OCI-LY7 (cell line): Measurements from ENCODE around the gene RSPH3. TPM values are rescaled to one million over a fixed set of nuclear protein-coding genes. Genes with fewer than 3 reads are reported as not detected.
A peak's percentile ranks its signal among the peaks of the same experiment; 100 is the strongest.

Experiments
- BruUV-seq: library from RNA; stranded (reverse); fragments of 400-500 nt; replicated peaks from 2 replicates; lab custom pipeline; 2021; lab: Mats Ljungman, UMichigan
- CTCF ChIA-PET: fragments of 300-600 bp; sonication (Branson Sonifier 250); formaldehyde crosslinking; loops from one replicate; lab custom pipeline; 2022; ENCODE audit warnings: antibody characterized with exemption; ENCODE audit not compliant: unreplicated experiment; lab: Charles Lee
- POLR2A ChIA-PET: fragments of 300-600 bp; sonication (Branson Sonifier 250); formaldehyde crosslinking; loops from one replicate; lab custom pipeline; 2022; ENCODE audit warnings: antibody characterized with exemption; lab: Charles Lee
- DNase-seq: peaks from one replicate; pipeline ENCODE4 v3.0.0-alpha.2; 2015; ENCODE audit warnings: low spot score
- H2AFZ ChIP-seq: fragments of 200-600 bp; sonication (generic), shearing (Covaris generic); 2 replicates; pipeline ENCODE4 v1.6.1; 2014; ENCODE audit warnings: mild to moderate bottlenecking, antibody characterized with exemption, low read length, moderate library complexity
- H3K27ac ChIP-seq: fragments of 200-600 bp; sonication (generic); 2 replicates; pipeline ENCODE4 v1.5.1; 2014; ENCODE audit warnings: mixed run types, low read depth, mild to moderate bottlenecking, moderate library complexity, low read length, inconsistent platforms; ENCODE audit not compliant: poor library complexity, severe bottlenecking
- H3K36me3 ChIP-seq: fragments of 200-600 bp; sonication (generic); 2 replicates; pipeline ENCODE4 v1.6.1; 2014; ENCODE audit warnings: mild to moderate bottlenecking, antibody characterized with exemption, low read length, moderate library complexity, mixed read lengths; ENCODE audit not compliant: insufficient read depth
- H3K4me1 ChIP-seq: fragments of 200-600 bp; sonication (generic); 2 replicates; pipeline ENCODE4 v1.5.1; 2014; ENCODE audit warnings: mild to moderate bottlenecking, low read length; ENCODE audit not compliant: insufficient read depth, poor library complexity, severe bottlenecking
- H3K4me2 ChIP-seq: fragments of 200-600 bp; sonication (generic); 2 replicates; pipeline ENCODE4 v1.6.1; 2014; ENCODE audit warnings: mild to moderate bottlenecking, low read length
- H3K4me3 ChIP-seq: fragments of 200-600 bp; sonication (generic); 2 replicates; pipeline ENCODE4 v1.5.1; 2014; ENCODE audit warnings: mild to moderate bottlenecking, low read depth, low read length; ENCODE audit not compliant: poor library complexity, severe bottlenecking
- H3K79me2 ChIP-seq: fragments of 200-600 bp; sonication (generic); 2 replicates; pipeline ENCODE4 v1.6.1; 2016; ENCODE audit warnings: low read depth, mild to moderate bottlenecking, low read length, moderate library complexity, mixed read lengths; ENCODE audit not compliant: insufficient read depth
- H3K9me2 ChIP-seq: fragments of 200-600 bp; sonication (generic); 2 replicates; pipeline ENCODE4 v1.6.1; 2016; ENCODE audit warnings: mild to moderate bottlenecking, low read length, mixed read lengths; ENCODE audit not compliant: insufficient read depth
- H3K9me3 ChIP-seq: fragments of 200-600 bp; sonication (generic); 2 replicates; pipeline ENCODE4 v1.6.1; 2014; ENCODE audit warnings: mild to moderate bottlenecking, mixed run types, low read length, mixed read lengths
- H4K20me1 ChIP-seq: fragments of 200-600 bp; sonication (generic); 2 replicates; pipeline ENCODE4 v1.6.1; 2014; ENCODE audit warnings: mild to moderate bottlenecking, antibody characterized with exemption, low read length, moderate library complexity, mixed read lengths; ENCODE audit not compliant: insufficient read depth
- CTCF ChIP-seq: fragments of 200-600 bp; sonication (generic); conservative IDR thresholded peaks from 2 replicates; pipeline ENCODE4 v1.5.1; 2014; ENCODE audit warnings: mild to moderate bottlenecking, antibody characterized with exemption, low read length, moderate library complexity, mixed read lengths
- EZH2phosphoT487 ChIP-seq: fragments of 200-600 bp; sonication (generic); IDR thresholded peaks from 2 replicates; pipeline ENCODE4 v1.6.1; 2018; ENCODE audit warnings: low read depth, borderline replicate concordance, mild to moderate bottlenecking, mixed run types, antibody characterized with exemption, low read length, moderate library complexity, mixed read lengths
- intact Hi-C: fragments of 100-400 bp; cut with micrococcal nuclease; formaldehyde crosslinking; loops from one replicate; pipeline ENCODE4 v1.10.0; 2022; ENCODE audit not compliant: unreplicated experiment
- total RNA-seq, 2 experiments: library from RNA; depleted of rRNA in 1 of 2; stranded (reverse); fragments of >200 nt in 1 of 2; shearing (Covaris generic) in 1 of 2; gene quantifications; 2 replicates each; pipeline ENCODE4 v1.2.3, GENCODE V29; 2014 to 2022

RSPH3 gene
- total RNA-seq, 2 experiments from 2014 or later, result 2.7 to 6.5 TPM

GRCh38 chr6:159043947-159044346 is 43.9 kb upstream of the RSPH3 start:
- peak overlapping the region; percentile 95 for H3K4me3 ChIP-seq
- H3K4me1 ChIP-seq, result peaks cover 65% of the 10 kb centered on the region
- peaks cover 54% of the 10 kb centered on the region for H3K79me2 ChIP-seq
- H3K9me3 ChIP-seq, result no peaks in the 10 kb centered on the region
- peaks cover 53% of the 10 kb centered on the region for H3K36me3 ChIP-seq
- BruUV-seq, result no TSS peak
- TF ChIP-seq CTCF, result no peak
- no peak for TF ChIP-seq EZH2phosphoT487
- POLR2A ChIA-PET, result interaction anchor here (0.6 to 2.9 kb wide), 21 partner anchors 8 to 493 kb away, joined by 3 to 68 read pairs (median 5); no protein-coding TSS in a partner anchor
- CTCF ChIA-PET, result interaction anchor here (1.1 to 2.3 kb wide), 4 partner anchors 36 to 91 kb away, joined by 3 to 22 read pairs (median 4); no protein-coding TSS in a partner anchor
- H4K20me1 ChIP-seq, result no peaks in the 10 kb centered on the region
- H2AFZ ChIP-seq, result no peak overlapping the region
- peak overlapping the region; percentile 96 for H3K27ac ChIP-seq
- DNase-seq, result peak; percentile 43
- intact Hi-C loops, result loop anchor here (2.0 to 10.0 kb wide), 2 partner anchors 51 to 421 kb away; no protein-coding TSS in a partner anchor
- H3K9me2 ChIP-seq, result no peaks in the 10 kb centered on the region
- H3K4me2 ChIP-seq, result peak overlapping the region; percentile 95

- Histone ChIP-seq H3K36me3 (peaks cover 59% of the 10 kb centered on the region), H4K20me1 (no peaks in the 10 kb centered on the region), H3K9me2 (no peaks in the 10 kb centered on the region), H3K4me2 (peak overlapping the region; percentile 95), H3K27ac (peak overlapping the region; percentile 96), H3K4me3 (peak overlapping the region; percentile 95), H3K4me1 (peaks cover 72% of the 10 kb centered on the region), H3K9me3 (no peaks in the 10 kb centered on the region), H2AFZ (no peak overlapping the region), H3K79me2 (peaks cover 61% of the 10 kb centered on the region)
- POLR2A ChIA-PET, result interaction anchor here (0.8 to 2.9 kb wide), 11 partner anchors 9 to 84 kb away, joined by 3 to 68 read pairs (median 8); no protein-coding TSS in a partner anchor
- no TSS peak for BruUV-seq
- intact Hi-C loops, result loop anchor here (2.0 to 10.0 kb wide), 2 partner anchors 52 to 422 kb away; no protein-coding TSS in a partner anchor
- TF ChIP-seq EZH2phosphoT487, result no peak
- no peak for TF ChIP-seq CTCF
- peak; percentile 39 for DNase-seq
- CTCF ChIA-PET, result interaction anchor here (1.5 to 2.3 kb wide), 3 partner anchors 37 to 61 kb away, joined by 3 to 22 read pairs (median 16); no protein-coding TSS in a partner anchor
Observed at GRCh38 chr6:159043251-159043650, 43.2 kb upstream of the RSPH3 start.

GRCh38 chr6:159042826-159043181 is 42.8 kb upstream of the RSPH3 start:
- Histone ChIP-seq H3K4me2 (peak overlapping the region; percentile 95), H3K36me3 (peaks cover 64% of the 10 kb centered on the region), H3K4me3 (peak overlapping the region; percentile 95), H3K4me1 (peaks cover 74% of the 10 kb centered on the region), H4K20me1 (no peaks in the 10 kb centered on the region), H3K27ac (peak overlapping the region; percentile 96), H3K9me2 (no peaks in the 10 kb centered on the region), H3K9me3 (no peaks in the 10 kb centered on the region), H3K79me2 (peaks cover 65% of the 10 kb centered on the region), H2AFZ (no peak overlapping the region)
- POLR2A ChIA-PET, result interaction anchor here (0.7 to 2.4 kb wide), 5 partner anchors 9 to 207 kb away, joined by 3 to 13 read pairs (median 3); no protein-coding TSS in a partner anchor
- no TSS peak for BruUV-seq
- CTCF ChIA-PET, result interaction anchor here (1.5 to 2.1 kb wide), 2 partner anchors 37 to 61 kb away, joined by 3 to 16 read pairs; no protein-coding TSS in a partner anchor
- no peak for DNase-seq
- TF ChIP-seq EZH2phosphoT487 (no peak), CTCF (peak; percentile 63)
- intact Hi-C loops, result loop anchor here (1.0 to 10.0 kb wide), 5 partner anchors 52 to 422 kb away; no protein-coding TSS in a partner anchor
